HEK293T (cell line): ENCODE data around the gene SHISA7.

ENCODE experiments used
- CTCF ChIA-PET: fragments of 350-600 bp; formaldehyde crosslinking; extraction: SDS; loops from one replicate; lab custom pipeline; 2021; ENCODE audit warnings: antibody characterized with exemption, inconsistent platforms; lab: Yijun Ruan, JAX
- POLR2A ChIA-PET: fragments of 350-600 bp; formaldehyde crosslinking; extraction: SDS; loops from one replicate; lab custom pipeline; 2020; ENCODE audit warnings: antibody characterized with exemption, inconsistent platforms; lab: Yijun Ruan, JAX
- DNase-seq: peaks from one replicate; pipeline ENCODE4 v3.0.0; 2012; ENCODE audit warnings: mixed read lengths; ENCODE audit errors: extremely low spot score
- ARNT ChIP-seq: fragments of 450-650 bp; IDR thresholded peaks from 2 replicates; pipeline ENCODE4 v1.6.1; 2017; ENCODE audit warnings: mild to moderate bottlenecking
- BHLHE40 ChIP-seq: fragments of 450-650 bp; IDR thresholded peaks from 2 replicates; pipeline ENCODE4 v1.6.1; 2016; ENCODE audit warnings: mild to moderate bottlenecking, moderate library complexity, borderline replicate concordance
- CTBP1 ChIP-seq: fragments of 450-650 bp; IDR thresholded peaks from 2 replicates; pipeline ENCODE4 v1.6.1; 2016; ENCODE audit warnings: borderline replicate concordance
- ELF4 ChIP-seq: fragments of 450-650 bp; IDR thresholded peaks from 2 replicates; pipeline ENCODE4 v1.6.1; 2017; ENCODE audit warnings: antibody characterized with exemption
- FOXA1 ChIP-seq: fragments of 450-650 bp; IDR thresholded peaks from 2 replicates; pipeline ENCODE4 v1.6.1; 2016; ENCODE audit warnings: mild to moderate bottlenecking
- FOXK2 ChIP-seq: fragments of 450-650 bp; IDR thresholded peaks from 2 replicates; pipeline ENCODE4 v1.6.1; 2016; ENCODE audit warnings: mild to moderate bottlenecking
- FOXM1 ChIP-seq: fragments of 450-650 bp; IDR thresholded peaks from 2 replicates; pipeline ENCODE4 v1.6.1; 2017; ENCODE audit warnings: mild to moderate bottlenecking, borderline replicate concordance
- HDGF ChIP-seq: fragments of 450-650 bp; IDR thresholded peaks from 2 replicates; pipeline ENCODE4 v1.6.1; 2017; ENCODE audit warnings: antibody characterized with exemption, borderline replicate concordance
- L3MBTL2 ChIP-seq: fragments of 450-650 bp; conservative IDR thresholded peaks from 2 replicates; pipeline ENCODE4 v1.6.1; 2016; ENCODE audit warnings: mild to moderate bottlenecking
- LEF1 ChIP-seq: fragments of 450-650 bp; IDR thresholded peaks from 2 replicates; pipeline ENCODE4 v1.6.1; 2017; ENCODE audit warnings: mild to moderate bottlenecking, borderline replicate concordance
- NFRKB ChIP-seq: fragments of 450-650 bp; IDR thresholded peaks from 2 replicates; pipeline ENCODE4 v1.6.1; 2016; ENCODE audit warnings: mild to moderate bottlenecking, moderate library complexity
- PKNOX1 ChIP-seq: fragments of 450-650 bp; IDR thresholded peaks from 2 replicates; pipeline ENCODE4 v1.6.1; 2016
- SP1 ChIP-seq: fragments of 450-650 bp; IDR thresholded peaks from 2 replicates; pipeline ENCODE4 v1.6.1; 2017
- SUZ12 ChIP-seq: fragments of 450-650 bp; IDR thresholded peaks from 2 replicates; pipeline ENCODE4 v1.6.1; 2016; ENCODE audit warnings: mild to moderate bottlenecking
- TARDBP ChIP-seq: fragments of 450-650 bp; IDR thresholded peaks from 2 replicates; pipeline ENCODE4 v1.6.1; 2016
- ZNF384 ChIP-seq: fragments of 450-650 bp; IDR thresholded peaks from 2 replicates; pipeline ENCODE4 v1.6.1; 2016

SHISA7 gene

GRCh38 chr19:55443045-55443823 is at the start of gene SHISA7:
SHISA7 (minus strand) TSS chr19:55443300; CDS start chr19:55442863, 437 bp downstream.
- CTCF ChIA-PET = interaction anchor here (1.3 kb wide), 1 partner anchor 24 kb away, joined by 4 read pairs; no protein-coding TSS in a partner anchor
- no peak for DNase-seq
- no peak for TF ChIP-seq L3MBTL2
- TF ChIP-seq FOXM1 = no peak
- TF ChIP-seq SP1 = no peak
- no peak for TF ChIP-seq FOXK2
- no peak for TF ChIP-seq ELF4
- TF ChIP-seq SUZ12 = no peak
- TF ChIP-seq CTBP1 = no peak
- TF ChIP-seq NFRKB = no peak
- TF ChIP-seq ARNT = no peak
- no peak for TF ChIP-seq ZNF384
- no peak for TF ChIP-seq BHLHE40
- TF ChIP-seq LEF1 = no peak
- TF ChIP-seq FOXA1 = no peak
- TF ChIP-seq TARDBP = no peak
- TF ChIP-seq PKNOX1 = no peak
- no peak for TF ChIP-seq HDGF
- POLR2A ChIA-PET = no interaction called here

- ChIA-PET CTCF (no interaction called here), POLR2A (no interaction called here)
- TF ChIP-seq TARDBP (no peak), ARNT (no peak)
- no peak for DNase-seq
These were observed 49.4 kb upstream of the SHISA7 start for GRCh38 chr19:55492362-55492944.

GRCh38 chr19:55491546-55492360 is 48.7 kb upstream of the SHISA7 start:
- DNase-seq = no peak
- CTCF ChIA-PET = interaction anchor here (1.4 kb wide), 1 partner anchor 24 kb away, joined by 3 read pairs; no protein-coding TSS in a partner anchor
- POLR2A ChIA-PET = interaction anchor here (0.7 to 1.0 kb wide), 2 partner anchors 12 to 16 kb away, joined by 3 read pairs; no protein-coding TSS in a partner anchor

GRCh38 chr19:55490478-55491432 is 47.7 kb upstream of the SHISA7 start:
- POLR2A ChIA-PET = interaction anchor here (0.7 to 1.1 kb wide), 3 partner anchors 13 to 113 kb away, joined by 3 read pairs; no protein-coding TSS in a partner anchor

More at GRCh38 chr19:55491546-55492360, 48.7 kb upstream of the SHISA7 start:
- TF ChIP-seq BHLHE40 (no peak), CTBP1 (no peak), FOXK2 (no peak), ZNF384 (no peak), ELF4 (no peak), FOXA1 (no peak), LEF1 (no peak)

GRCh38 chr19:55489711-55490477 is 46.8 kb upstream of the SHISA7 start:
- no peak for DNase-seq
- TF ChIP-seq PKNOX1 (no peak), CTBP1 (no peak), FOXK2 (no peak)
- ChIA-PET POLR2A (interaction anchor here (1.1 kb wide), 1 partner anchor 114 kb away, joined by 3 read pairs; no protein-coding TSS in a partner anchor), CTCF (interaction anchor here (1.4 kb wide), 1 partner anchor 22 kb away, joined by 3 read pairs; no protein-coding TSS in a partner anchor)

More at GRCh38 chr19:55490478-55491432, 47.7 kb upstream of the SHISA7 start:
- no peak for TF ChIP-seq TARDBP
- CTCF ChIA-PET = interaction anchor here (1.4 kb wide), 1 partner anchor 23 kb away, joined by 3 read pairs; no protein-coding TSS in a partner anchor
- DNase-seq = no peak
